22Rv1 (cell line): Measurements from ENCODE around the gene CNPY3.

Source experiments
- H3K27ac ChIP-seq: fragments of 450-650 bp; 2 replicates; pipeline ENCODE4 v1.5.1; 2017
- CTCF ChIP-seq: fragments of 450-650 bp; IDR thresholded peaks from 2 replicates; pipeline ENCODE4 v1.5.1; 2017; ENCODE audit warnings: mild to moderate bottlenecking
- ZFX ChIP-seq: fragments of 450-650 bp; IDR thresholded peaks from 2 replicates; pipeline ENCODE4 v1.6.1; 2017; ENCODE audit warnings: antibody characterized with exemption, borderline replicate concordance

The CNPY3 gene

GRCh38 chr6:42925248-42925857 is 3.9 kb upstream of the CNPY3 start:
- no peak for TF ChIP-seq ZFX
- no peak for TF ChIP-seq CTCF

GRCh38 chr6:42929821-42930360 is 611 bp downstream of the CNPY3 start:
- H3K27ac ChIP-seq: peak overlapping the region; percentile 98
- TF ChIP-seq ZFX (no peak), CTCF (no peak)

More at GRCh38 chr6:42925248-42925857, 3.9 kb upstream of the CNPY3 start:
- H3K27ac ChIP-seq: no peak overlapping the region

- no peak for TF ChIP-seq ZFX
- no peak for TF ChIP-seq CTCF
- H3K27ac ChIP-seq: no peak overlapping the region
Measured at GRCh38 chr6:42932412-42932811, 3.1 kb downstream of the CNPY3 start.

GRCh38 chr6:42933205-42933604 is 3.9 kb downstream of the CNPY3 start:
- H3K27ac ChIP-seq: no peak overlapping the region
- TF ChIP-seq CTCF (no peak), ZFX (no peak)

GRCh38 chr6:42935322-42935721 is 6.0 kb downstream of the CNPY3 start:
- H3K27ac ChIP-seq: no peak overlapping the region
- TF ChIP-seq CTCF (no peak), ZFX (no peak)

GRCh38 chr6:42936398-42936797 is 7.1 kb downstream of the CNPY3 start:
- H3K27ac ChIP-seq: no peak overlapping the region
- TF ChIP-seq CTCF: no peak
- no peak for TF ChIP-seq ZFX

- H3K27ac ChIP-seq: no peak overlapping the region
- TF ChIP-seq ZFX: no peak
- TF ChIP-seq CTCF: no peak
Measured at GRCh38 chr6:42937548-42938427, 8.5 kb downstream of the CNPY3 start.
